GM19324 (cell line): ENCODE measurements around the gene RPN2.

Experiments used
- ATAC-seq: cut with Tn5 transposase; IDR thresholded peaks from one replicate; pipeline ENCODE4 v1.9.1; 2021; ENCODE audit warnings: mild to moderate bottlenecking, moderate library complexity; ENCODE audit not compliant: unreplicated experiment, low FRiP score

The RPN2 gene

DNA sequence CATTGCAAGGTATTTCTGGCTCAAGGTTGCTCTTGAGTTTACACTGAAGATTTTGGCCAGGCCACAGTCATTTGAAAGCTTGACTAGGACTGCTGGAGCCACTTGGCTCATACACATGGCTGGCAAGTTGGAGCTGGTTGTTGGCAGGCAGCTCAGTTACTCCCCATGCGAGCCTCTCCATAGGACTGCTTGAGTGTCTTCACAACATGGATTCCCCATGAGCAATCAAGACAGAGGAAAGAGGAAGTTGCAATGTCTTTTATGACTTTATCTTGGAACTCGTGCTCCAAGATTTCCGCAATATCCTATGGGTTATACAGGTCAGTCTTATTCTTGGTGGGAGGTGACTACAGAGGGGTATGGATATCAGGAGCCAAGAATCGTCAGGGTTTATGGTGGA lies 109.0 kb downstream of the RPN2 start:
- no peak for ATAC-seq

DNA sequence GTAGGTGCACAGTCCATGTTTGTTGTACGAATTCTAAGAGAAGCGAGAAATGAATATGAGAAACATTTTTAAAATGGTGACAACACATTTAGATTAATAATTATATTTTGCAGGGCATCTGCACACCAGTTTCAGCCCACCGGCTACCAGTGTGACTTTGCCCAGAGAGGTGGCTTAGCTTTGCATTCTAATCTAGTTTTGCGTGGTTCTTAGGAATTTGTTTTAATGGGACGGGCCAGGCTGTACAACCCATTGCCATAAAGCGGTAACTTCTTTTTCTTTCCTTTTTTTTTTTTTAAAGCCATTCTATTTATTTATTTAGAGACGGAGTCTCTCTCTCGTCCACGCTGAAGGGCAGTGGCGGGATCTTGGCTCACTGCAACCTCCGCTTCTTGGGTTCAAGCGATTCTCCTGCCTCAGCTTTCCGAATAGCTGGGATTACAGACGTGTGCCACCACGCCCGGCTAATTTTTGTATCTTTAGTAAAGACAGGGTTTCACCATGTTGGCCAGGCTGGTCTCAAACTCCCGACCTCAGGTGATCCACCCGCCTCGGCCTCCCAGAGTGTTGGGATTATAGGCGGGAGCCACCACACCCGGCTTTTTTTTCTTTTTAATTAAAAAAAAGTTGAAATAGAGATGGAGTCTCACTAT lies 111.2 kb downstream of the RPN2 start:
- no peak for ATAC-seq
